ENCODE data around the gene NKD2. TPM values are rescaled to one million over a fixed set of nuclear protein-coding genes. Genes with fewer than 3 reads are reported as not detected.
"Not testable (repeated sequence)": the region's sequence is repeated elsewhere in the genome, so short reads cannot be mapped to it uniquely, and the experiment has no call there.

NKD2 gene
- total RNA-seq, 1 donor from 2014 or later = 0.41 TPM

DNA sequence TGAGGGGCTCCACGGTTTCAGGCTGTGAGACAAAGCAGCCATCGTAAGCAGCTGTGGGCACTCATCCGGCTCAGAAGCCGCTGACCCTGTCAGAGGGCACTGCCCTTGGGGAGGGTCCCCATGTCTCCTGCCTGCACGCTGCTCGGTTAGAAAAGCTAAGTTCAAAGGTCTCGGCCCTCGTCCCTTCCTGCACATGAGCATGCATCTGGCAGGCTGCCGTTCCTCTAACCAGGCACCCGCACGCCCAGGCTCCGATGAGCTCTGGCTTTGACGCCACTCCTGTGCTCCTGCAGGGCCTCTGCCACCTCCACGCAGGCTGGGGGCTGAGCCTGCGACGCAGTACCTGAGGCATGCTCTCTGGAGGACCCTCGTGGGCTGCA lies 51.3 kb downstream of the NKD2 start:
- no peak overlapping the region for H3K9ac ChIP-seq (ENCODE audit: low read length)
- no peaks in the 10 kb centered on the region for H3K27me3 ChIP-seq (ENCODE audit: insufficient read depth, low read length)
- Mint-ChIP-seq H3K36me3 (ENCODE audit: low read depth, unreplicated experiment) (peaks cover 5% of the 10 kb centered on the region), H3K4me1 (ENCODE audit: low read depth, unreplicated experiment) (no peaks in the 10 kb centered on the region), H3K9me3 (ENCODE audit: unreplicated experiment) (no peaks in the 10 kb centered on the region), H3K27ac (ENCODE audit: unreplicated experiment) (no peak overlapping the region), H3K27me3 (ENCODE audit: low read depth, unreplicated experiment) (peaks cover 3% of the 10 kb centered on the region), H3K4me3 (ENCODE audit: unreplicated experiment) (no peak overlapping the region)
- DNase-seq (ENCODE audit: low read depth) (no peak), FAIRE-seq (no peak)
- no peak overlapping the region for H3K27ac ChIP-seq (ENCODE audit: low read depth, low read length)
- no peaks in the 10 kb centered on the region for H3K36me3 ChIP-seq (ENCODE audit: insufficient read depth, low read length)
- no peaks in the 10 kb centered on the region for H4K20me1 ChIP-seq (ENCODE audit: insufficient read depth, low read length)
- no peak overlapping the region for H3K4me2 ChIP-seq (ENCODE audit: low read length)
- H3K4me1 ChIP-seq (ENCODE audit: insufficient read depth, low read length) = no peaks in the 10 kb centered on the region
- no peaks in the 10 kb centered on the region for H3K79me2 ChIP-seq (ENCODE audit: insufficient read depth, low read length)
- H3K9me3 ChIP-seq (ENCODE audit: insufficient read depth, low read depth, low read length) = no peaks in the 10 kb centered on the region
- H2AFZ ChIP-seq (ENCODE audit: low read depth, low read length) = no peak overlapping the region
- no peak for TF ChIP-seq EZH2 (IDR thresholded peaks at IDR 0.05; ENCODE audit: insufficient read depth, low read length)
- TF ChIP-seq, protein P1, sequence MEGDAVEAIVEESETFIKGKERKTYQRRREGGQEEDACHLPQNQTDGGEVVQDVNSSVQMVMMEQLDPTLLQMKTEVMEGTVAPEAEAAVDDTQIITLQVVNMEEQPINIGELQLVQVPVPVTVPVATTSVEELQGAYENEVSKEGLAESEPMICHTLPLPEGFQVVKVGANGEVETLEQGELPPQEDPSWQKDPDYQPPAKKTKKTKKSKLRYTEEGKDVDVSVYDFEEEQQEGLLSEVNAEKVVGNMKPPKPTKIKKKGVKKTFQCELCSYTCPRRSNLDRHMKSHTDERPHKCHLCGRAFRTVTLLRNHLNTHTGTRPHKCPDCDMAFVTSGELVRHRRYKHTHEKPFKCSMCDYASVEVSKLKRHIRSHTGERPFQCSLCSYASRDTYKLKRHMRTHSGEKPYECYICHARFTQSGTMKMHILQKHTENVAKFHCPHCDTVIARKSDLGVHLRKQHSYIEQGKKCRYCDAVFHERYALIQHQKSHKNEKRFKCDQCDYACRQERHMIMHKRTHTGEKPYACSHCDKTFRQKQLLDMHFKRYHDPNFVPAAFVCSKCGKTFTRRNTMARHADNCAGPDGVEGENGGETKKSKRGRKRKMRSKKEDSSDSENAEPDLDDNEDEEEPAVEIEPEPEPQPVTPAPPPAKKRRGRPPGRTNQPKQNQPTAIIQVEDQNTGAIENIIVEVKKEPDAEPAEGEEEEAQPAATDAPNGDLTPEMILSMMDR (IDR thresholded peaks at IDR 0.05; ENCODE audit: insufficient read depth, low read depth, low read length) = no peak
- no peak overlapping the region for H3K4me3 ChIP-seq (ENCODE audit: insufficient read depth, low read depth, low read length)

DNA sequence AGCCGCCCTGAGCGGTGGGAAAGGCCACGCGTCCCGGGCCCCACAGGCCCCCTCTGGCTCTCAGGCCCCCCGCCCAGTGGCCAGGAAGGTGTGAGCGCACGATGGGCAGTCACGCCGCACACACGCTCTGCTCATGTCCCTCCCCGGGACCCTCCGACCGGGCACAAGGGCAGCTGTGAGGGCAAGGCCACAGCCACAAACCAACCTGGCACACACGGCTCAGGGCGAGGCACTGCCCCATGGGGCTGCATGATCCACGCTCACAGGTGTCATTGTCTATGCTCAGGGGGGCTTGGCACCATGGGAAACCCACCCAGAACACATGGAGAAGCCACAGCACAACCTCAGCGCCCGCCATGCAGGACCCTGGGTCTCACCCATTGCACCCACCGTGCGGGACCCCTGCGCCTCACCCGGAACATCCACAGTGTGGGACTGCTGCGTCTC lies 52.0 kb downstream of the NKD2 start:
- H2AFZ ChIP-seq (ENCODE audit: low read depth, low read length) = no peak overlapping the region
- no peak overlapping the region for H3K4me3 ChIP-seq (ENCODE audit: insufficient read depth, low read depth, low read length)
- Mint-ChIP-seq H3K9me3 (ENCODE audit: unreplicated experiment) (no peaks in the 10 kb centered on the region), H3K36me3 (ENCODE audit: low read depth, unreplicated experiment) (peaks cover 5% of the 10 kb centered on the region), H3K27ac (ENCODE audit: unreplicated experiment) (no peak overlapping the region), H3K27me3 (ENCODE audit: low read depth, unreplicated experiment) (peaks cover 3% of the 10 kb centered on the region), H3K4me3 (ENCODE audit: unreplicated experiment) (no peak overlapping the region), H3K4me1 (ENCODE audit: low read depth, unreplicated experiment) (no peaks in the 10 kb centered on the region)
- no peaks in the 10 kb centered on the region for H4K20me1 ChIP-seq (ENCODE audit: insufficient read depth, low read length)
- no peak for FAIRE-seq
- no peak for TF ChIP-seq EZH2 (IDR thresholded peaks at IDR 0.05; ENCODE audit: insufficient read depth, low read length)
- TF ChIP-seq, protein P1 (IDR thresholded peaks at IDR 0.05; ENCODE audit: insufficient read depth, low read depth, low read length) = no peak
- no peaks in the 10 kb centered on the region for H3K4me1 ChIP-seq (ENCODE audit: insufficient read depth, low read length)
- H3K36me3 ChIP-seq (ENCODE audit: insufficient read depth, low read length) = no peaks in the 10 kb centered on the region
- no peak overlapping the region for H3K4me2 ChIP-seq (ENCODE audit: low read length)
- DNase-seq (ENCODE audit: low read depth) = no peak
- no peaks in the 10 kb centered on the region for H3K9me3 ChIP-seq (ENCODE audit: insufficient read depth, low read depth, low read length)
- H3K9ac ChIP-seq (ENCODE audit: low read length) = no peak overlapping the region
- no peaks in the 10 kb centered on the region for H3K79me2 ChIP-seq (ENCODE audit: insufficient read depth, low read length)
- no peaks in the 10 kb centered on the region for H3K27me3 ChIP-seq (ENCODE audit: insufficient read depth, low read length)
- H3K27ac ChIP-seq (ENCODE audit: low read depth, low read length) = no peak overlapping the region

DNA sequence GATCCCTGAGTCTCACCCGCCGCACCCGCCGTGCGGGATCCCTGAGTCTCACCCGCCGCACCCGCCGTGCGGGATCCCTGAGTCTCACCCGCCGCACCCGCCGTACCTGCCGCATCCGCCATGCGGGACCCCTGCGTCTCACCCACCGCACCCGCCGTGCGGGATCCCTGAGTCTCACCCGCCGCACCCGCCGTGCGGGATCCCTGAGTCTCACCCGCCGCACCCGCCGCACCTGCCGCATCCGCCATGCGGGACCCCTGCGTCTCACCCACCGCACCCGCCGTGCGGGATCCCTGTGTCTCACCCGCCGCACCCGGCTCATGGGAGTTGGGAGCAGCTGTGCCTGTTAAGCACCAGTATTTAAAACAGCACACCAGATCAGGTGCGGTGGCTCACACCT lies 52.7 kb downstream of the NKD2 start:
- H3K4me2 ChIP-seq (ENCODE audit: low read length); H4K20me1 ChIP-seq (ENCODE audit: insufficient read depth, low read length); H3K4me1 Mint-ChIP-seq (ENCODE audit: low read depth, unreplicated experiment); H3K79me2 ChIP-seq (ENCODE audit: insufficient read depth, low read length); H3K27ac ChIP-seq (ENCODE audit: low read depth, low read length); H3K27ac Mint-ChIP-seq (ENCODE audit: unreplicated experiment); H3K9me3 Mint-ChIP-seq (ENCODE audit: unreplicated experiment); H3K4me3 ChIP-seq (ENCODE audit: insufficient read depth, low read depth, low read length); H3K4me3 Mint-ChIP-seq (ENCODE audit: unreplicated experiment); H3K4me1 ChIP-seq (ENCODE audit: insufficient read depth, low read length); H3K9me3 ChIP-seq (ENCODE audit: insufficient read depth, low read depth, low read length); H3K27me3 ChIP-seq (ENCODE audit: insufficient read depth, low read length); H3K36me3 Mint-ChIP-seq (ENCODE audit: low read depth, unreplicated experiment); H3K27me3 Mint-ChIP-seq (ENCODE audit: low read depth, unreplicated experiment); DNase-seq (ENCODE audit: low read depth); H3K36me3 ChIP-seq (ENCODE audit: insufficient read depth, low read length); FAIRE-seq; H3K9ac ChIP-seq (ENCODE audit: low read length); H2AFZ ChIP-seq (ENCODE audit: low read depth, low read length): not testable (repeated sequence)

Data from astrocyte (in vitro differentiated cells and primary cell).